Neural cell (in vitro differentiated cells): ENCODE results near the gene B4GALT2. TPM values are rescaled to one million over a fixed set of nuclear protein-coding genes. Genes with fewer than 3 reads are reported as not detected.
A peak's percentile ranks its signal among the peaks of the same experiment; 100 is the strongest.

ENCODE experiments used
- H2AFZ ChIP-seq: fragments of 200-600, 300-800 bp; sonication (generic), shearing (Covaris generic); 2 replicates; pipeline ENCODE4 v1.6.0; 2014; ENCODE audit warnings: low read depth, mild to moderate bottlenecking, antibody characterized with exemption, low read length, moderate library complexity
- H3F3A ChIP-seq: fragments of 200-600 bp; shearing (Covaris generic); 2 replicates; pipeline ENCODE4 v1.6.1; 2016; ENCODE audit warnings: mild to moderate bottlenecking, moderate library complexity, mixed read lengths, antibody characterized with exemption, low read length; ENCODE audit not compliant: insufficient read depth, poor library complexity, severe bottlenecking
- H3K27ac ChIP-seq: fragments of 200-600, 300-800 bp; sonication (generic), shearing (Covaris generic); 2 replicates; pipeline ENCODE4 v1.5.1; 2014; ENCODE audit warnings: mild to moderate bottlenecking, low read length, moderate library complexity
- H3K27me3 ChIP-seq: fragments of 300-800, 200-600 bp; sonication (generic), shearing (Covaris generic); 2 replicates; pipeline ENCODE4 v1.6.0; 2014; ENCODE audit warnings: mild to moderate bottlenecking, low read depth, low read length, moderate library complexity; ENCODE audit not compliant: insufficient read depth
- H3K36me3 ChIP-seq: fragments of 300-800, 200-600 bp; sonication (generic), shearing (Covaris generic); 2 replicates; pipeline ENCODE4 v1.5.1; 2014; ENCODE audit warnings: mild to moderate bottlenecking, antibody characterized with exemption, low read length, moderate library complexity; ENCODE audit not compliant: insufficient read depth
- H3K4me2 ChIP-seq: fragments of 300-800, 200-600 bp; sonication (generic), shearing (Covaris generic); 2 replicates; pipeline ENCODE4 v1.6.0; 2014; ENCODE audit warnings: mild to moderate bottlenecking, low read length
- H3K4me3 ChIP-seq: fragments of 300-800, 200-600 bp; sonication (generic), shearing (Covaris generic); 2 replicates; pipeline ENCODE4 v1.5.1; 2014; ENCODE audit warnings: mild to moderate bottlenecking, low read length, moderate library complexity
- H3K79me2 ChIP-seq: fragments of 200-600 bp; shearing (Covaris generic); replicated peaks from 2 replicates; pipeline ENCODE4 v1.6.0; 2014; ENCODE audit warnings: mild to moderate bottlenecking, low read length, moderate library complexity; ENCODE audit not compliant: insufficient read depth
- H3K9ac ChIP-seq: fragments of 300-800, 200-600 bp; sonication (generic), shearing (Covaris generic); 2 replicates; pipeline ENCODE4 v1.6.1; 2016; ENCODE audit warnings: mild to moderate bottlenecking, low read length, mixed read lengths
- H3K9me2 ChIP-seq: fragments of 200-600 bp; shearing (Covaris generic); 2 replicates; pipeline ENCODE4 v1.6.1; 2016; ENCODE audit warnings: mild to moderate bottlenecking, low read length, mixed read lengths; ENCODE audit not compliant: insufficient read depth
- H3K9me3 ChIP-seq: fragments of 200-600, 300-800 bp; sonication (generic), shearing (Covaris generic); 2 replicates; pipeline ENCODE4 v1.6.1; 2016; ENCODE audit warnings: mild to moderate bottlenecking, mixed run types, low read length, moderate library complexity, mixed read lengths
- H4K20me1 ChIP-seq: fragments of 200-600 bp; shearing (Covaris generic); 2 replicates; pipeline ENCODE4 v1.6.1; 2016; ENCODE audit warnings: mild to moderate bottlenecking, mixed run types; ENCODE audit not compliant: insufficient read depth
- CTCF ChIP-seq: fragments of 450-650 bp; IDR thresholded peaks from 2 replicates; pipeline ENCODE4 v1.5.1; 2014; ENCODE audit warnings: antibody characterized with exemption, mild to moderate bottlenecking, moderate library complexity; ENCODE audit not compliant: poor library complexity, severe bottlenecking
- EP300 ChIP-seq: fragments of 450-650 bp; conservative IDR thresholded peaks from 2 replicates; pipeline ENCODE4 v1.6.1; 2014; ENCODE audit warnings: antibody characterized with exemption, mild to moderate bottlenecking, moderate library complexity; ENCODE audit not compliant: poor library complexity, severe bottlenecking
- EZH2 ChIP-seq: fragments of 200-600, 300-800 bp; shearing (Covaris generic), sonication (generic); IDR thresholded peaks from 2 replicates; pipeline ENCODE4 v1.6.1; 2014; ENCODE audit warnings: antibody characterized with exemption, low read length, borderline replicate concordance, mild to moderate bottlenecking; ENCODE audit not compliant: insufficient read depth, poor library complexity, severe bottlenecking
- MXI1 ChIP-seq: fragments of 450-650 bp; conservative IDR thresholded peaks from 2 replicates; pipeline ENCODE4 v1.6.1; 2014; ENCODE audit warnings: antibody characterized with exemption, mild to moderate bottlenecking; ENCODE audit not compliant: poor library complexity, severe bottlenecking
- POLR2AphosphoS5 ChIP-seq: IDR thresholded peaks from 2 replicates; pipeline ENCODE4 v1.6.1; 2012
- RAD21 ChIP-seq: fragments of 450-650 bp; conservative IDR thresholded peaks from 2 replicates; pipeline ENCODE4 v1.6.1; 2014; ENCODE audit warnings: antibody characterized with exemption, mild to moderate bottlenecking, moderate library complexity
- REST ChIP-seq: IDR thresholded peaks from 2 replicates; pipeline ENCODE4 v1.6.1; 2012; ENCODE audit warnings: borderline replicate concordance
- SMC3 ChIP-seq: fragments of 450-650 bp; conservative IDR thresholded peaks from 2 replicates; pipeline ENCODE4 v1.6.1; 2014; ENCODE audit warnings: antibody characterized with exemption, mild to moderate bottlenecking, moderate library complexity; ENCODE audit not compliant: poor library complexity
- TAF1 ChIP-seq: IDR thresholded peaks from 2 replicates; pipeline ENCODE4 v1.6.1; 2012; ENCODE audit warnings: low read depth
- polyA plus RNA-seq: library from polyadenylated mRNA; depleted of rRNA; stranded (reverse); fragments of >200 nt; gene quantifications from 2 replicates; pipeline ENCODE4 v1.2.3, GENCODE V29; 2014

B4GALT2 gene
- polyA plus RNA-seq, 1 donor from 2014 or later = 129 TPM

- no peak overlapping the region for H3K27ac ChIP-seq
- peak overlapping the region; percentile 95 for H3K9ac ChIP-seq
- no peak overlapping the region for H2AFZ ChIP-seq
- peak overlapping the region; percentile 94 for H3K4me3 ChIP-seq
- H3F3A ChIP-seq = no peaks in the 10 kb centered on the region
- H3K4me2 ChIP-seq = peak overlapping the region; percentile 100
- no peaks in the 10 kb centered on the region for H3K36me3 ChIP-seq
- no peak for TF ChIP-seq SMC3
- no peak for TF ChIP-seq MXI1
- TF ChIP-seq CTCF = no peak
- no peak for TF ChIP-seq REST
- TF ChIP-seq POLR2AphosphoS5 = no peak
- no peak for TF ChIP-seq EZH2
- no peak for TF ChIP-seq EP300
- TF ChIP-seq TAF1 = no peak
- H3K9me3 ChIP-seq = no peaks in the 10 kb centered on the region
- H3K79me2 ChIP-seq = peaks cover 40% of the 10 kb centered on the region
- H3K27me3 ChIP-seq = no peaks in the 10 kb centered on the region
- H3K9me2 ChIP-seq = no peaks in the 10 kb centered on the region
- peaks cover 3% of the 10 kb centered on the region for H4K20me1 ChIP-seq
Measured at GRCh38 chr1:43976045-43976444, 3.0 kb upstream of the B4GALT2 start.

GRCh38 chr1:43976890-43977289, 2.1 kb upstream of the B4GALT2 start:
- Histone ChIP-seq H4K20me1 (peaks cover 3% of the 10 kb centered on the region), H2AFZ (no peak overlapping the region), H3K36me3 (no peaks in the 10 kb centered on the region), H3K9ac (no peak overlapping the region), H3K4me2 (no peak overlapping the region), H3K9me3 (no peaks in the 10 kb centered on the region), H3K79me2 (peaks cover 40% of the 10 kb centered on the region), H3K4me3 (peak overlapping the region; percentile 94), H3K27me3 (no peaks in the 10 kb centered on the region), H3F3A (no peaks in the 10 kb centered on the region), H3K9me2 (no peaks in the 10 kb centered on the region), H3K27ac (no peak overlapping the region)
- TF ChIP-seq TAF1 (no peak), RAD21 (no peak)
